GM12891 (cell line): ENCODE measurements around the gene TCF15.

Experiments used
- POLR2A ChIP-seq: IDR thresholded peaks from 2 replicates; pipeline ENCODE4 v1.6.1; 2011; ENCODE audit warnings: low read depth, low read length, control low read depth
- POLR2AphosphoS5 ChIP-seq: IDR thresholded peaks from 2 replicates; pipeline ENCODE4 v1.6.1; 2011; ENCODE audit warnings: low read depth, low read length, control low read depth
- TAF1 ChIP-seq: IDR thresholded peaks from 2 replicates; pipeline ENCODE4 v1.6.1; 2011; ENCODE audit warnings: low read depth, low read length, control low read depth

GRCh38 chr20:591941-592340 is 18.2 kb downstream of the TCF15 start:
- TF ChIP-seq POLR2A: no peak
- TF ChIP-seq TAF1: no peak
- no peak for TF ChIP-seq POLR2AphosphoS5
